GM12801 (cell line): ENCODE measurements around the gene PSAPL1.

Experiments used
- TF ChIP-seq, protein P1 (sequence below): IDR thresholded peaks from one replicate; pipeline ENCODE4 v1.5.1; 2011; ENCODE audit warnings: control low read depth; ENCODE audit not compliant: insufficient read length; ENCODE audit errors: extremely low read depth

PSAPL1 gene

DNA sequence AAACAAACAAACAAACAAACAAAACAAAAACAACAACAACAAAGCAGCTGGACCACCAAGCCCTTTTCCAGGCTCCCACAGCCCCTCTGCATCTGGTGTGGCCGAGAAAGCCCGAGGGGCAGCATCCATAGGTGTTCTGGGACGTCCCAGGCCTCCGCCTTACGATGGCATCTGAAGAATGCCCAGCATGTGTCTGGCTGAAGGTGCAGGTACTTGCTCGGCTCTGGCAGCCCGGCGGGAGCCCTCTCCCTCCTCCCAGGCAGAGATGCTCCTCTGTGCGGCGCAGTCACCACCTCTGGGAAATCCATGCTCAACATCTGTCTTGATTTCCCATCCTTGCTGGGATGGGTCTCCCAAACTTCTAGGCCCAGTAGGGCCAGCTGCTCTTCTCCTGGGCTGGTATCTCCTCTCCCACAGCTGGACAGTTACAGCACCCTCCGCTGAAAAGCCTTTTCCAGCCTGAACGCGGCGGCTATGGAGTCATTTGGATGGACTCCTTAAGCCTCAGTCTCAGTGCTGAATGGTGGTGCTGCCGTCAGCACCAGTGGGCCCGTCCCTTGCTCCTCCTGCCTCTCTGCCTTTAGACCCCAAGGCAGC is 4.3 kb downstream of the PSAPL1 start:
- TF ChIP-seq, protein P1, sequence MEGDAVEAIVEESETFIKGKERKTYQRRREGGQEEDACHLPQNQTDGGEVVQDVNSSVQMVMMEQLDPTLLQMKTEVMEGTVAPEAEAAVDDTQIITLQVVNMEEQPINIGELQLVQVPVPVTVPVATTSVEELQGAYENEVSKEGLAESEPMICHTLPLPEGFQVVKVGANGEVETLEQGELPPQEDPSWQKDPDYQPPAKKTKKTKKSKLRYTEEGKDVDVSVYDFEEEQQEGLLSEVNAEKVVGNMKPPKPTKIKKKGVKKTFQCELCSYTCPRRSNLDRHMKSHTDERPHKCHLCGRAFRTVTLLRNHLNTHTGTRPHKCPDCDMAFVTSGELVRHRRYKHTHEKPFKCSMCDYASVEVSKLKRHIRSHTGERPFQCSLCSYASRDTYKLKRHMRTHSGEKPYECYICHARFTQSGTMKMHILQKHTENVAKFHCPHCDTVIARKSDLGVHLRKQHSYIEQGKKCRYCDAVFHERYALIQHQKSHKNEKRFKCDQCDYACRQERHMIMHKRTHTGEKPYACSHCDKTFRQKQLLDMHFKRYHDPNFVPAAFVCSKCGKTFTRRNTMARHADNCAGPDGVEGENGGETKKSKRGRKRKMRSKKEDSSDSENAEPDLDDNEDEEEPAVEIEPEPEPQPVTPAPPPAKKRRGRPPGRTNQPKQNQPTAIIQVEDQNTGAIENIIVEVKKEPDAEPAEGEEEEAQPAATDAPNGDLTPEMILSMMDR = no peak

GRCh38 chr4:7429601-7430078 is 5.1 kb downstream of the PSAPL1 start:
- TF ChIP-seq, protein P1 = no peak

DNA sequence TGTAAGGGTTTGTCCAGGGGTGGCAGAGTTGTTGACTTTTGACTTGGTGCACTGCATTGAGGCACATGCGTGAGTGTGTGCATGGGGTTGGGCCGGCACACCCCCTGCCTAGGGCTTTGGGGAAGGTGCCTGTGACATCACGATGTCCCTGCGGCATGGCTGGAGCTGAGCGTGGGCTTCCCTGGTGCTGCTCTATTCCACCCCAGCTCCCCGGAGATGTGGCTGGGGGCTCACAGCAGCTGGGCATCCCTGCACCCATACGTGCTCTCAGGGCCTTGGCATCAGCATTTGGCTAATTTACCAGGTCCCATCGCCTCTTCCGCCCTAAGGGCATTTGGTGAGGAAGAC is 5.7 kb downstream of the PSAPL1 start:
- TF ChIP-seq, protein P1 = no peak

GRCh38 chr4:7428261-7429068 is 6.3 kb downstream of the PSAPL1 start:
- TF ChIP-seq, protein P1 = no peak

DNA sequence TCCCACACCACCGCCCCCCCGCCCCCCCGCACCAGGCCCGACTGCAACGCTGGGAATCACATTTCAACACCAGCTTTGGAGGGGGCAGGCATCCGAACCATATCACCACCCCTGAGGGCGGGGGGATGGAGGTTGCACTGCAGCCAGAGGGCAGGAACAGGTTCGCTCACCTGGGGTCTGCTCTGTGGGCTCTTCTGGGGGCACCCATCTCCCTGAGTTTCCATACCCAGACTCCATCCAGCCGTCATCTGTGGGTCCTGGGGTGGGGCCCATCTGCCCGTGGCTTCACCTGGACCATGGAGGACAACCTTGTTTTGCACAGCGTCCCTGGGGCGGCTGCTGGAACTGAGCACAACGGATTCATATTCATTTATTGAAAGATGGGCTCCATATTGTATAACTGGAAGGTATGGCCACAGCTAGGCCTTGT is 6.9 kb downstream of the PSAPL1 start:
- TF ChIP-seq, protein P1 = no peak

GRCh38 chr4:7427361-7427760 is 7.4 kb downstream of the PSAPL1 start:
- TF ChIP-seq, protein P1 = no peak

- TF ChIP-seq, protein P1 = no peak
Observed at GRCh38 chr4:7426525-7427171, 8.1 kb downstream of the PSAPL1 start.
